GM12875 (cell line): ENCODE measurements around the gene JAG2.

Experiments used
- H3K4me3 ChIP-seq: one replicate; pipeline ENCODE4 v1.5.1; 2011; ENCODE audit warnings: low read depth, low read length, control low read depth
- CTCF ChIP-seq: IDR thresholded peaks from 2 replicates; pipeline ENCODE4 v1.5.1; 2011; ENCODE audit warnings: low read depth, mild to moderate bottlenecking, control low read depth, inconsistent platforms, low read length, moderate library complexity, borderline replicate concordance; ENCODE audit not compliant: insufficient read depth

Gene JAG2

GRCh38 chr14:105140581-105140980 lies 28.0 kb downstream of the JAG2 start:
- H3K4me3 ChIP-seq, result no peak overlapping the region
- TF ChIP-seq CTCF, result no peak

GRCh38 chr14:105139831-105140239 lies 28.7 kb downstream of the JAG2 start:
- no peak for TF ChIP-seq CTCF
- no peak overlapping the region for H3K4me3 ChIP-seq

- H3K4me3 ChIP-seq, result no peak overlapping the region
- TF ChIP-seq CTCF, result no peak
These were observed 29.3 kb downstream of the JAG2 start for GRCh38 chr14:105139212-105139825.

- H3K4me3 ChIP-seq, result no peak overlapping the region
- no peak for TF ChIP-seq CTCF
These were observed 29.9 kb downstream of the JAG2 start for GRCh38 chr14:105138551-105139111.

GRCh38 chr14:105138021-105138541 lies 30.5 kb downstream of the JAG2 start:
- TF ChIP-seq CTCF, result no peak
- no peak overlapping the region for H3K4me3 ChIP-seq

GRCh38 chr14:105137481-105138020 lies 31.0 kb downstream of the JAG2 start:
- no peak for TF ChIP-seq CTCF
- H3K4me3 ChIP-seq, result no peak overlapping the region
